SK-N-SH (cell line): ENCODE data around the gene ERICH3.

Source experiments
- EP300 ChIP-seq, 2 experiments: IDR thresholded peaks; 2 replicates each; pipeline versions ENCODE4 v1.4.0 to v1.6.1; 2012; ENCODE audit warnings: borderline replicate concordance in 1 of 2, low read depth in 1 of 2, low read length in 1 of 2
- FOSL2 ChIP-seq: IDR thresholded peaks from 2 replicates; pipeline ENCODE4 v1.4.0; 2012; ENCODE audit warnings: low read depth, mild to moderate bottlenecking, moderate library complexity, borderline replicate concordance
- FOXJ3 ChIP-seq: sonication (generic); formaldehyde crosslinking; IDR thresholded peaks from 2 replicates; pipeline ENCODE4 v1.5.1; 2020; ENCODE audit warnings: mild to moderate bottlenecking, missing genetic modification reagents
- JUND ChIP-seq: IDR thresholded peaks from 2 replicates; pipeline ENCODE4 v1.4.0; 2012
- MEF2A ChIP-seq: IDR thresholded peaks from 2 replicates; pipeline ENCODE4 v1.4.0; 2012; ENCODE audit warnings: low read depth, borderline replicate concordance
- MXI1 ChIP-seq: IDR thresholded peaks from 2 replicates; pipeline ENCODE4 v1.6.1; 2012; ENCODE audit warnings: mild to moderate bottlenecking, low read depth, low read length, improper control_type of control experiment
- NRF1 ChIP-seq: IDR thresholded peaks from 2 replicates; pipeline ENCODE4 v1.6.1; 2012; ENCODE audit warnings: low read depth, mild to moderate bottlenecking, low read length
- POLR2AphosphoS5 ChIP-seq: IDR thresholded peaks from 2 replicates; pipeline ENCODE4 v1.6.1; 2012; ENCODE audit warnings: low read depth, low read length
- RFX5 ChIP-seq: IDR thresholded peaks from 2 replicates; pipeline ENCODE4 v1.6.1; 2012; ENCODE audit warnings: mild to moderate bottlenecking, improper control_type of control experiment, low read length
- TAF1 ChIP-seq: IDR thresholded peaks from 2 replicates; pipeline ENCODE4 v1.6.1; 2012; ENCODE audit warnings: low read depth, mild to moderate bottlenecking, low read length, moderate library complexity, borderline replicate concordance
- USF2 ChIP-seq: fragments of 150-350 bp; IDR thresholded peaks from 2 replicates; pipeline ENCODE4 v1.6.1; 2017; ENCODE audit warnings: antibody characterized with exemption, low read length, low read depth, borderline replicate concordance
- TF ChIP-seq, protein P1 (sequence below): fragments of 200-600 bp; sonication (generic); IDR thresholded peaks from 2 replicates; pipeline ENCODE4 v1.6.1; 2017; ENCODE audit warnings: antibody characterized with exemption, mild to moderate bottlenecking, moderate library complexity
- TF ChIP-seq, protein P2 (sequence below): IDR thresholded peaks from 2 replicates; pipeline ENCODE4 v1.4.0; 2012; ENCODE audit warnings: low read depth

- TF ChIP-seq FOSL2 (no peak), POLR2AphosphoS5 (no peak), MXI1 (no peak), EP300 (IDR thresholded peaks at IDR 0.05; ENCODE audit: borderline replicate concordance in 1 of 2, low read depth in 1 of 2, low read length in 1 of 2) (peak in 1 of 2 experiments; percentile 79; a peak in 2 of 4 replicates), TAF1 (no peak), RFX5 (no peak), MEF2A (no peak), FOXJ3 (CRISPR knock-in tag) (no peak), USF2 (no peak), NRF1 (no peak), JUND (no peak)
- TF ChIP-seq, protein P1, sequence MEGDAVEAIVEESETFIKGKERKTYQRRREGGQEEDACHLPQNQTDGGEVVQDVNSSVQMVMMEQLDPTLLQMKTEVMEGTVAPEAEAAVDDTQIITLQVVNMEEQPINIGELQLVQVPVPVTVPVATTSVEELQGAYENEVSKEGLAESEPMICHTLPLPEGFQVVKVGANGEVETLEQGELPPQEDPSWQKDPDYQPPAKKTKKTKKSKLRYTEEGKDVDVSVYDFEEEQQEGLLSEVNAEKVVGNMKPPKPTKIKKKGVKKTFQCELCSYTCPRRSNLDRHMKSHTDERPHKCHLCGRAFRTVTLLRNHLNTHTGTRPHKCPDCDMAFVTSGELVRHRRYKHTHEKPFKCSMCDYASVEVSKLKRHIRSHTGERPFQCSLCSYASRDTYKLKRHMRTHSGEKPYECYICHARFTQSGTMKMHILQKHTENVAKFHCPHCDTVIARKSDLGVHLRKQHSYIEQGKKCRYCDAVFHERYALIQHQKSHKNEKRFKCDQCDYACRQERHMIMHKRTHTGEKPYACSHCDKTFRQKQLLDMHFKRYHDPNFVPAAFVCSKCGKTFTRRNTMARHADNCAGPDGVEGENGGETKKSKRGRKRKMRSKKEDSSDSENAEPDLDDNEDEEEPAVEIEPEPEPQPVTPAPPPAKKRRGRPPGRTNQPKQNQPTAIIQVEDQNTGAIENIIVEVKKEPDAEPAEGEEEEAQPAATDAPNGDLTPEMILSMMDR, result no peak
- TF ChIP-seq, protein P2, sequence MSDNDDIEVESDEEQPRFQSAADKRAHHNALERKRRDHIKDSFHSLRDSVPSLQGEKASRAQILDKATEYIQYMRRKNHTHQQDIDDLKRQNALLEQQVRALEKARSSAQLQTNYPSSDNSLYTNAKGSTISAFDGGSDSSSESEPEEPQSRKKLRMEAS, result no peak
Measured at GRCh38 chr1:74609810-74610371, 63.7 kb downstream of the ERICH3 start.
